Non-pigmented ciliary epithelial cell (primary cell): ENCODE data around the gene FKRP.
"Not testable (repeated sequence)": the region's sequence is repeated elsewhere in the genome, so short reads cannot be mapped to it uniquely, and the experiment has no call there.

Experiments used
- DNase-seq: peaks from one replicate; pipeline ENCODE4 v3.0.0-alpha.2; 2010; ENCODE audit warnings: low read depth

The FKRP gene, protein sequence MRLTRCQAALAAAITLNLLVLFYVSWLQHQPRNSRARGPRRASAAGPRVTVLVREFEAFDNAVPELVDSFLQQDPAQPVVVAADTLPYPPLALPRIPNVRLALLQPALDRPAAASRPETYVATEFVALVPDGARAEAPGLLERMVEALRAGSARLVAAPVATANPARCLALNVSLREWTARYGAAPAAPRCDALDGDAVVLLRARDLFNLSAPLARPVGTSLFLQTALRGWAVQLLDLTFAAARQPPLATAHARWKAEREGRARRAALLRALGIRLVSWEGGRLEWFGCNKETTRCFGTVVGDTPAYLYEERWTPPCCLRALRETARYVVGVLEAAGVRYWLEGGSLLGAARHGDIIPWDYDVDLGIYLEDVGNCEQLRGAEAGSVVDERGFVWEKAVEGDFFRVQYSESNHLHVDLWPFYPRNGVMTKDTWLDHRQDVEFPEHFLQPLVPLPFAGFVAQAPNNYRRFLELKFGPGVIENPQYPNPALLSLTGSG

DNA sequence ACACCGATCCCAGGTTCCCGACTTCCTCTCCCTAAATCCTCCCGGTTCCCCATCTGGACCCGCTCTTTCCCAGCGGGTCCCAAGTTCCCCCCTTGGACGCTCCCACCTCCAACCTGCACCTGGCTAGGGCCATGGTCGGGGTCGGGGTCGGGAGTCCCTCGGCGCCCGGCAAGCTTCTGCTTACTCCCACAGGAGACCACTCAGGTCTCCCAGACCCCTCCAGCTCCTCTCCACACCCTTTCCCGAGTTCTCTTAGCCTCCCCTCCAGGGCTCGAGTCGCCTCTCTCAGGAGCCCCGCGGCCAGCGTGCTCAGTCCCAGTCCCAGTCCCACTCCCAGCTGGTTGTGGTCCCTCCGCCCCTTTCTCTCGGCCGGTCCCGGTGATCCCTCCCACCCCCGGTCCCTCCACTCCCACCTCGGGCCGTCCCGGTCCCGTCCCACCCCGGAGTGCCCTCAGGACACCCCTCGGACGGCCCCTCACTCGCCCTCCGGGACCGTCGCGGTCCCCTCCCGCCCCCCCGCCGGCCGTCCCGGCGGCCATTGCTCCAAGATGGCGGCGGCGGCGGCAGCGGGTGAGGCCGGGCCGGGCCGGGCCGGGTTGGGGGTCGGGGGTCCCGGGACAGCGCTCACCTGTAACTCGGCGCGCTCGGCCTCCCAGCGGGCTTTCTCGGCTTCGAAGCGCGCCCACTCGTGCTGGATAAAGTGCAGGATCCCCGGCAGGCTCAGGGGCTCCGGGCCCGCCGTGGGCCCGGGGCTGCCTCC lies at the start of gene FKRP:
Gene FKRP, plus strand, starts transcription at position 537 of the 760 bp plus-strand sequence. CDS start 9,394 bp downstream, outside the sequence.
- DNase-seq = no peak

DNA sequence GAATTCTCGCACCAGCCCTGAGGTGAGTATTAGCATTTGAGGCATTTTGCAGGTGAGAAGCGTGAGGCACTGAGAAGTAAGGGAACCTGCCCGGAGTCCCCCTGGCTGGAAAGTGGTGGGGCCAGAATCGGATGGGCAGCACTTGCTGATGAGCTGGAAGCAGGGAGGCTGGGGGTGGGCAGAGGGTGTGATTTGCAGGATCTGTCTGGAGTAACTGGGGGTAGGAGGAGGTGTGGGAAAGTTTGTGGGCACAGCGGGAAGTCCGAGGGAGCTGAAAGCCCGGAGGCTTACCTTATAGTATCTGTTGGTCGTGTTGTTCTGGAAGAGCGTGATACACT lies 49.0 kb upstream of the FKRP start:
- no peak for DNase-seq

DNA sequence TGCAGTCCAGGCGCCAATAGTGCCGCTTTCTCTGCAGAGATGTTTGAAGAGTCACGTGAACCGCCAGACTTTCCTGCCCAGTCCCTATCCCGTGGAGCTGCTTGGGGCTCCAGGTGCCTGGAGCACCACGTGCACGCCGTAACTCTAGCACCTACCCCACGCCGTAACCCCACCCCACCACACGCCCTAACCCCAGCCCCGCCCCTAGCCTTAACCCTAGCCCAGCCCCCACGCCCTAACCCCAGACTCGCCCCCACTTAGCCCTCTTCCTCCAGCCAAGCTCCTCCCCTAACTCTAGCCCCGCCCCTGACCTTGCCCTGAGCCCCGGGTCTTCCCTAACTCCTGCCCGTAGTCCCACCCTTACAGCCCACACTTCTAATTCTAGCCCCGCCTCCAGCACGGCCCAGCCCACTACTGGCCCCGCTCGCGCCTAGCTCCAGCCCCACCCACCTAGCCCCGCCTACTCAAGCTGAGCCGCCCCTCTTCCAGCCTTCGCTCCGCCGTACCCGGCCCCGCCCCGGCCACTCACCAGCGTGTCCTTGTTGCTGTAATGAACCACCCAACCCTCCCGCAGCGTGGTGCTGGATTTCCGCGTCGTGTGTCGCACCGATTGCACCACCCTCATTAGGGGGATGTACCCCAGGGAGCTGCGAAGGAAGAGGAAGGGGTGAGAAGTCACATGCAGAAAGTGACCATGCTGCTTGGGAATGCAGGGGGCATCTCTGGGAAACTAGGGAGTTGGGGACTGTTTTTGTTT lies 48.5 kb upstream of the FKRP start:
- no peak for DNase-seq

DNA sequence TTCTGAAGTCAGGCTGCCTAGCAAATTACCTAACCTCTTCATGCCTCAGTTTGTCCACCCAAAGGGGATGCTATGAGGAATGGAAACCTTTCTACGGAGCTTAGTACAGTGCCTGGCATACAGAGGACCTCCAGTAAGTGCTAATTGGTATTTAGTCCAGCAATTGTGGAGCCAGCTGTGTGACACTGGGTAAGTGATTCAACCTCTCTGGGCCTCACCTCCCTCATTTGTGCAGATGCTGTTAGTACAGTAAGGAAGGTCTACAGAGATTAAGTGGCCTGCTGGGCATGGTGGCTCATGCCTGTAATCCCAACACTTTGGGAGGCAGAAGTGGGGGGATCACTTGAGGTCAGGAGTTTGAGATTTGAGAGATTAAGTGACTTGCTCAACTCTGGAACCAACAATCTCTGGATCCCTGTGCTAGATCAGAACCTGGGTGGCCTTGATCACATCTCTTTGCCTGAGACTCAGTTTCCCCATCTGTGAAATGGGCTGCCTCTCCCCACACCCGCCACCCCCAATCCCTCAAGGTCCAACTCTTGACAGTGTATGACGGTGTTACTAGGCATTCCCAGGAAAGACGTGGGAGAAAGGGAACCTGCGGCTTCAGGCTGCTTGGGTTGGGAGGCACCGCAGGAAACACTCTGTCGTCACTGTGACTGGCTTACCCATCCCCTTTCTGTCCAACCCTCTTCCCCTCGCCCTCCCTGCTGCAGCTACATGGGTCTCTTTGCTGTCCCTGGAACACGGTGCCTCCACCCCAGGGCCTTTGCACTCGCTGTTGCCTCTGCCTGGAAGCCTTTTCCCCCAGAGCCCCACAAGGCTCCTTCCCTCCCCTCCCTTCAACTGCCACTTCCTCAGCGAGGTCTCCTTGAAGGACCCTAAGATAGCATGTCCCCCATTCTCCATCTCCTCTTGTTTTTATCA lies 47.2 kb upstream of the FKRP start:
- DNase-seq = no peak

DNA sequence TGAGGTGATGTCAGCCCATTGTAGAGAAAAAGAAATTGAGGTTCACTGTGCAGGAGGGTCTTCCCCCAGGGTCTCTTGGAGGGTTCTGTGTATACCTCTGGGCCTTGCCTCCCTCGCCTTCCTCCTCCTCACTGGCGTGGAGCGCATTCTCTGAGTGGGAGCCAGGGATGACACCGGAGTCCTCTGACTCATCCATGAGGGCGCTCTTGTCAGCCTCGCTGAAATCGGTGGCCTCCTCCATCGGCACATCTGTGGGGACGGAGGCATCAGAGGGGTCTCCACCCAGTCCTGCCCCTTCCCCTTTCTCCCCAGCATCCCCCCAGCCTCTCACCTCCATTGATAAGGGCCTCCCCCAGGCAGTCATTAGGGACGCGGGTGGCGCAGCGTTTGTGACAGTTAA lies 45.2 kb upstream of the FKRP start:
- DNase-seq = no peak

DNA sequence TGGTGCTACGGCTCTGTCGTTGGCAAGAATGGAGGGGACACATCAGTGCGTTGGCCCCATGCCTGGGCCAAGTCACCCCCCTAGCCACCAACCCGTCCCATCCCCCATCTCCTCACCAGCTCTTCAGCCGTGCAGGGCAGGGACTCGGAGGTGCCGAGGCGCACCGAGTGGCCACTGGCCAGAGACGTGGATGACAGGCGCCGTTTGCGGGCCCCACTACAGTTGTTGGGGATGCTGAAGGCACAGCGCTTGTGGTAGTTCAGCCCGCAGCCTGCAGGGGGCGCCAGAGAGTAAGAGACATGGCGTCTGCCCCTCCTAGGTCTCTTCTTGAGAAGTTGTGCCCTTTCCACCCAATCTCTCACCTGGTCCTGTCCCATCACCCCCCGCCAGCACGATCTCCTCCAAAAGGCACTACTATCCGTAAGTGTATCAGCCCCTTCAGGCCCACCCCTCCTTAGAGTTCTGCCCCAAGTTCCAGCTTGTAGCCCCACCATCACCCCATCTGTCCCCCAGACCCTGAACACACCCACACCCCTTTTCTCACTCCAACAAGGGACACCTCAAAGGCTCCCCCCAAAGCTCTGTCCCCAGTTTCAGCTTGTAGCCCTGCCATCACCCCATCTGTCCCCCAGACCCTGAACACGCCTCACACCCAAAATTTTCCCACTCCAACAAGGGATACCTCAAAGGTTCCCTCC lies 41.3 kb upstream of the FKRP start:
- DNase-seq = no peak

DNA sequence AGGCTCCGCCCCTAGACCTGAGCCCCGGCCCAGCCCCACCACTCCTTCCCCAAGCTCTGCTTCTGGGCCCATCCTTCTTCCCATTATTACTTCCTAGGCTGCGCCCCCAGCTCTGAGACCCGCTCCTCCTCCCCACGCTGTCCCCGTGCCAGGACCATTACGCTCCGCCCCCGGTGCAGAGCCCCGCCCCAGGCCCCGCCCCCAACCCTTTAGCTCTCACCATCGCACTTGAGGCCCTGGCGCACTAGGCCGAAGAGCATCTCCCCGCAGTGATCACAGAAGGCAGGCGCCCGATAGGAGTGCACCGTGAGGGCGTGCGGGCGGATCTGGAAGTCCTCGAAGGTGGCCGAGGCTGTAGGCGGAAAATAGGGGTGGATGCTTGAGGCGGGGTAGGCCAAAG lies 35.2 kb upstream of the FKRP start:
- no peak for DNase-seq

DNA sequence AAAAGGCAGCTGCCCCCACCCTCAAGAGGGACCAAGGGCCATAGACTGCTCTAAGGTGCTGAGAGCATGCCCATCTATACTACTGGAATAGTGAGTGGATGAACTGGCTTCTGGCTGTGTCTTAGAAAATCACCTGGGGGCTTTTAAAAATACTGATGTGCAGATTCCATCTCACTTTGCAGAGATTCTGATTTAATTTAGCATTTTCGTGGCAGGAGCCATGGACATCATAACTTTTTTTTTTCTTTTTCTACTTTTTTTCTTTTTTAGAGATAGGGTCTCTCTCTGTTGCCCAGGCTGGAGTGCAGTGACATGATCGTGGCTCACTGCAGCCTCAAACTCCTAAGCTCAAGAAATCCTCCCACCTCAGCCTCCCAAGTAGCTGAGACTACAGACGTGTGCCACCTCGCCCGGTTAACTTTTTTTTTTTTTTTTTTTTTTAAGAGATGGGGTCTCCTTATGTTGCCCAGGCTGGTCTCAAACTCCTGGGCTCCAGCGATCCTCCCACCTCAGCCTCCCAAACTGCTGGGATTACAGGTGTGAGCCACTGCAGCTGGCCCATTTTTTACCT lies 33.0 kb upstream of the FKRP start:
- DNase-seq = not testable (repeated sequence)

DNA sequence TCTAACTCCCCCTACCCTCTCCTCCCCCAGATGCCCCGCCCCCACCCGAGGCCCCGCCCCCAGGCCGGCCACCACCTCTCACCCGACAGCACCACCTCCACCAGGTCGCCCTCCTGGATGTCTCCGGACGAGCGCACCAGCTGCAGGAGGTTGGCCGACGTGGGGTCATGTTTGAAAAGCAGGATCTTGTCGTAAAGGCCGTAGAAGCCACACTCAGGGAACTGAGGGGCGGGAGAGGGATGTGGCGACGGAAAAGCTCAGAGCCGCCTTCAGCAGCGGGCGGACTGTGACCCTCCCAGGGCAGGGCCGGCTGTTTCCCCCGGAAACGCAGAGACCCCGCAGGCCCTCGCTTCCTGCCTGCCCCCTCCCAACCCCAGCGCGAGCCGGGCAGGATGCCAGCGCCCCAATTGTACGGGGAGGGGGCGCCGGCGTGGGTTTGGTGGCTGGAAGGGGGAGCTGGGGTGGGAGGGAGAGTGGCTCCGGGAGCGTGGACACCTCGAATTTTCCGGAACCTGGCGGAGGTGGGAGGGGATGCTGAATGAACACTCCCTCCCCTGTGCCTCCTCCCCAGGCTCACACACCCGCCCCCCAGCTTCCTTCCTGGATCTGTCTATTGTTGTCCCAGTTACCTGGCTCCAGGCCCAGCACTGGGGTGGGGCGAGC lies 31.9 kb upstream of the FKRP start:
- no peak for DNase-seq

DNA sequence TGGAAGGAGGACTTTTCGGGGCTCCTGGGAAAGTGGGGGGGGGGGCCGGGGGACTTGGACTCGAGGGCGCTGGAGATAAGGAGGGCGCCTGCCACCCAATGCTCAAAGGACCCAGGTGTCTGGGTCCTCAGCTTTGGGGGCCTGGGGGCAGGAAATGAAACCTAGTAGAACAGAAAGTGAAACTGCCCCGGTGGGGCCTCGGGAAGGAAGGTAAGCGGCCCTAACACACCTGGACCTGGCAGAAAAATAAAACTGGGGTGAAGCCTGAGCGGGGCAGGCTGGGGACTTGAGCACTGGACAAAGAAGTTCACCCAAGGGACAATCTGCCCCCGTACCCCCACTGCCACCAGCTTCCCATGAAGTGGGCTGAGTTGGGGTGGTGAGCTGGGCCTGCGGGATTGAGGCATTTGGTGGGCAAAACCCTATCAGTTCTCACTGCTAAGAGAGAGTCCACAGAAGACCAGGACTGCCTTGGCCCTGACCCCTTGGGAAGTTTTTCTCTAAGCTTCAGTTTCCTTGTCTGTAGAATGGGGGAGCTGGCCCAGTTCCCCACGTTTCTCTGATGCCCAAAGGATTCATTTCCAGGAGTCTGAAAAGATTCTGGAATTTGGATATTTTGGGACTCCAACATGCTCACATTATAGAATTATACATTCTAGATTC lies 31.3 kb upstream of the FKRP start:
- no peak for DNase-seq

DNA sequence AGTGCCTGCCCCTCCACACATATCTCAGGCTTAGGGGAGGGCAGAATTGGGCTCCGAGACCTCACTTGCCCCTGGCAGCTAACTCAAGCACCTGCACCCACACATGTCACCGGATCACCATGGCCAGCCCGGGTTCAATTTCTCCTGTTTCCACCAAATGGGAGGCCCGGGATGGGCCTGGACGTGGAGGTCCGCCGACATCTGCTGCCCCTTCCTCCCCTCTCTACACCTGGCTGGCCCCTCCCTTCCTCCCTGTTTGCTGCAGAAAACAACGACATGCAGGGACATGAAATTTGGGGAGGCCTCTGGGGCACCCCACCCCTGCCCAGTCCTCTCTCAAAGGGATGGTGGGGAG lies 30.3 kb upstream of the FKRP start:
- no peak for DNase-seq

DNA sequence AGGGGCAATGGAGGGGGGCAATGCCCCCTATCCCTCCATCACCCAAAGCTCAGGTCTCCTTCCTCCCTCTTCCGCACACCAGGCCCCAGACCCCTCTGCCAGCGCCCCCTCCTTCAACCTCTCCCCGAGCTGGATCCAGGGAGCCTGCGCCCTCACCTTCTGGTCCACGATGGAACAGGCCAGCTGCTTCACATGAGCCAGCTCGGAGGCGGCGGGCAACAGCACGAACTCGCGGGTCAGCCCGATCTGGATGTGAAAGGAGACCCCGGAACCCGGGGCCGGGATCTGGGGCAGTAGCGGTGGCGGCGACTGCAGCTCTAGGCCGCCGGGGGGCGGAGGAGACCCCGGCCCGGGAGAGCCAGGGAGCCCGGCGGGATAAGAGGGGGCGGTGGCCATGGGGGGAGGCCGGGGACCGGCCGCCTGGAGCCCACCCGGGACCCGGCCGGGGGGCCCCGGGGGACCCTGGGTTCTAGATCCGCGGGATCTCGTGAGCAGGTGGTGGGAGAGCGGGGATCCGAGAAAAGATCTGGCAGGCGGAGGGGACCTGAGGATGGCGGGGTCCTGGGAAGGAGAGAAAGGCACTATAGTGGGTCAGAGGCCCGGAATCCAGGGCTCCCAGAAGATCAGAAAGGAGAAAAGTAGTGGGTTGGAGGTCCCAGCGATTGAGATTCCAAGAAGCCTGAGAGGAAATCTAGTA lies 29.7 kb upstream of the FKRP start:
- DNase-seq = no peak

DNA sequence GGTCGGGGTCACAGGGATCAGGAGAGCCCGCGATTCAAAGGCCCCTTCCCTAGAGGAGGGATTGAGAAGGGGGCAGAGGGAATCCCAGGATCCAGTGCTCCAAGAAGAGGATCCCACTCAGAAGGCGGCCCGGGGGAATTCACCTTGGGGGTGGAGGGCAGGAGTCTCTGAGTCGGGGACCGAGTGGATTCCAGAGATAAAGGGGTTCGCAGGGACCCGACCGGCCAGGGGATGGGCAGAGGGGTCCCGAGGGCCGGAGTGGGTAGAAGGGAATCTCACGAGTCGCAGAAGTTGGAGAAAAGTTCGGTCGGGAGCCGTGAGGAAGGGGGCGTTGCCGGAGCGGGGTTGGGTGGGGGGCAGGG lies 29.2 kb upstream of the FKRP start:
- no peak for DNase-seq

DNA sequence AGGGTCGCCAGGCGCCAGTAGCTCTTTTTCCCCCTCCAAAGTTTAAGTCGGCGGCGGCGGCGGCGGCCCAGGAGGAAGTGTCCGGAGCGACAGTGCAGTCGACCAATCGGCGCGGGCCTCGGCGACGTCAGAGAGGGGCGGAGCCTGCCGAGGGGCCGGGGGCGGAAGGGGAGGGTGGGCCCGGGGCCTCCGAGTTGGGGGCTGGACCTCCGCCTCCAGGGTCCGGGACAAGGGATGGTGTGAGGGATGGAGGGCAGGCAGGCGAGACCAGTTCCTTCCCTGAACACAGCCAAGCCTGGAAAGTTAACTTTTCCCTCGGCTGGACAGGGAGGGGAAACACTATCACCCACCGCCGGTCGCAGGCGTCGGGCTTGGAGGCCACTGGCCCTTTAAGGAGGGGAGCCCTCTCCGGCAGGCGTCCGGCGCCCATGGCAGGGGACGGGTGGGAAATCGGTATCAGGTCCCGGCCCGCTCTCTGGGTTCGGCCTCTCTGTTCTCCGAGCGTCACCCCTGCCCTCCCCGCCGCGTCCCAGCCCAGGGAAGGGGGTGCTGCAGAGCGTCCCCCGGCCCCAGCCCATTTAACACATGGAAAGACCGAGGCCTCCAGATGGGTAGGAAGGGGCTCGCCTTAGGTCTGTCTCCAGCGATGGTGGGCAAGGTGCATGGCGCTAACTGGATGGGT lies 28.7 kb upstream of the FKRP start, which contains the start of gene PRKD2:
Gene PRKD2, minus strand, starts transcription at position 81 of the 682 bp plus-strand sequence. CDS start 744 bp downstream, outside the sequence.
- DNase-seq = no peak

DNA sequence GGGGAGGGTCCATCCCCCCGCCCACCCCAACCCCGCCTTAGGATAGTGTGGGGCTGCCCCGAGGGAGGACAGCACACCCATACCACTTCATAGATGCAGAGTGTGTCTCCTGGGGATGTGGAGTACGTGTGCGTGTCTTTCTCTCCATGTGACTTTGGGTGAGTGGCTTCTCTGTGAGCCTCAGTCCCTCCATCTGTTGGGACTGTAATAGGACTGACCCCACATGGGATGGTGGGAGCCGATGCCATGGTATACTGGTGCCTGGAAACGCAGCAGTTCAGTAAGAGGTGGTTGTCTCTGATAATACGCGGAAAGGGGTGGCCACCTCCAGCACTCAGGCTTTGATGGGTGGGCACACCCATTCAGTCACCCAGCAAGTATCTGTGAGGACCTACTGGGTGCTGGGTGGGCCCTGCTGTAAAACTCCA lies 28.1 kb upstream of the FKRP start:
- DNase-seq = no peak

DNA sequence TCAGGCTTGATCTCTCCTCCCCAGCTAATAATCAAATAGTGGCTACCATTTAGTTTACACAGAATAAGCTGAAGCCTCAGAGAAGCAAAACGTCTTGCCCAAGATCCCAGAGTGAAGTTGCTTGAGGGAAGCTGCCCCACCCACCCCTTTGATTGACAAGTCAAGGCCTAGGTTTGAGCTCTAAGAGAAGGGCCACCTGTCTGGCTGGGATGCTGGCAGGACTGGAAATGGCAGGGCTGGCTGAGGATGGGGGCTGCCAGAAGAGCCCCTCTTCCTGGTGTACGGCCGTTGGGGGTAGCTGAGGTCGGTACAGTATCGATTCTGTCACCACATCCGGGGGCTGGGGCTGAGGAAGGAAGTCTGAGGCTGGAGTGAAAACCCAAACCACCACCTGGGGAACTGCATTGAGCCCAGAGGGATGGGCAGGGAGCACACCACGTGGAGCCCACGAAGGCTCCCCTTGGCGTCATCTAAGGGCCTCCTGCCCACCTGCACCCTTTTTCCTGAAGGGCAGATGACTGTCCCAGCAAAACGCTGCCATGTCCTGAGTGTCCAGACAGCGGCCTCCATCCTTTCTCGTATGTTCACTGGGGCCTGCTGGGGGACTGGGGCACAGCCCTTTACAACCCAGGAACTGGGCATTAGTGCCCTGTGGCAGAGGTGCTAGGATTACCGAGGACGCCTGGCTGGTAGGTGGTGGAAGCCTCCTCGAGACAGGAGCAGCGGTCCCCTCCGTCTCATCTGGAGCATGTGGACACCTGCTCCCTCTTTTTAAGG lies 27.5 kb upstream of the FKRP start:
- DNase-seq = no peak

DNA sequence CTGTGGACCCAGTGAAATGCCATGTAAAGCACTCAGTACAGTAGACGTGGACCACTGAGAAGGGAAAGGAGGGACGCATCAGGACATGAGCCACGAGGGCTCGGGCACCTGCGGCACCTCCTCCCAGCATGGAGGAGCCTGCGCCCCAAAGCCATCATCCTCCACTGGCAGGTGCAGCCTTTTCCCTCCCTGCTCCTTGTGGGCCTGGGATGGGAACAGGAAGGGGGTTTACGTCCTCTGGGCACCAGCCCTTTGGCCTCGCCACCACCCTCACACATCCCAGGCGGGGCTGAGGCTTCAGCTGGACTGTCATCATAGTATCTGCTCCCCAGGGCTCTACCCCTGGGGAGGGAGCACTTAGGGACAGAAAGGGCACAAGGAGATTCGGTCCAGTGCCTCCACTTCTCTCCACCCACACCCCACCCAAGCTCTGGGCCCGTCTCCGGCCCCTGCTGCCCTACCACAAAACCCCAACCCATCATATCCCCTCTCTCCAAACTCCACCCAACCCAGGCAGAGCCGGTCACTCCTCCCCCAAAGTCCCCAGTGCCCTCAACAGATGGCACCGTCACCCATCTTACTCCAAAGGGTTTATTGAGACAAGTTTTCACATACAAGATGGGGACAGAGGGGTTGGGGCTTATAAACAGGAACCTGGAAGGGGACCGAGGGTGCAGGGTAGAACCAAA lies 26.8 kb upstream of the FKRP start:
- no peak for DNase-seq
